Measurements from ENCODE around the gene UGDH. TPM values are rescaled to one million over a fixed set of nuclear protein-coding genes. Genes with fewer than 3 reads are reported as not detected.
A peak's percentile ranks its signal among the peaks of the same experiment; 100 is the strongest.

Gene UGDH
- total and polyA plus RNA-seq, 2 of the 13 experiments (the other 11 are each of a cell fraction or from before 2014, with no cell fraction given), result 99.0 to 384 TPM

DNA sequence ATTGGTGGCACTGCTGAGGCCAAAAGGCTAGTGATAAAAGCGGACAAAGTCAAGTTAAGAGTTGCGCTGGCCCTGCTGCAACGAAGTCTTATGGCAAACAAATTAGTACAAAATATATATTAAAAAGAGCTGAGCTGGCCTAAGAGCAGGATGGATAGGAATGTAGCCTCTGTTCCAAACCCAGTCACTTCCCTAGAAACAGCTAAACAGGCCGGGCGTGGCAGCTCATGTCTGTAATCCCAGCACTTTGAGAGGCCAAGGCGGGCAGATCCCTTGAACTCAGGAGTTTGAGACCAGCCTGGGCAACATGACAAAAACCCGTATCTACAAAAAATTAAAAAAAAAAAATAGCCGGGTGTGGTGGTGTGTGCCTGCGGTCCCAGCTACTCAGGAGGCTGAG is 32.4 kb upstream of the UGDH start:
- Histone ChIP-seq H3K36me3 (replicated peaks in 1 of 2; ENCODE audit: control insufficient read depth in 1 of 2, insufficient read depth in 2 of 2, low read length in 2 of 2) (no peaks in the 10 kb centered on the region), H3K4me2 (ENCODE audit: low read depth, low read length) (no peak overlapping the region), H3K9ac (ENCODE audit: insufficient read depth, low read depth, low read length) (no peak overlapping the region), H3K79me2 (ENCODE audit: insufficient read depth, low read length) (no peaks in the 10 kb centered on the region), H2AFZ (ENCODE audit: low read length) (no peak overlapping the region), H3K27ac (ENCODE audit: extremely low read length, insufficient read depth, low read length) (no peak overlapping the region), H3K9me3 (ENCODE audit: low read length) (no peaks in the 10 kb centered on the region), H3K4me3 (replicated peaks in 1 of 3; ENCODE audit: insufficient read depth in 1 of 3, low read depth in 2 of 3, low read length in 3 of 3) (no peak overlapping the region), H4K20me1 (ENCODE audit: insufficient read depth, low read length) (0 out of 2 replicates have a peak, but pooled peaks cover 2% of the 10 kb centered on the region), H3K27me3 (ENCODE audit: control insufficient read depth in 1 of 2, insufficient read depth in 2 of 2, low read length in 2 of 2) (no peaks in the 10 kb centered on the region; a peak in 1 of 5 replicates), H3K4me1 (ENCODE audit: insufficient read depth, low read length) (peaks cover 26% of the 10 kb centered on the region)
- in situ Hi-C loops (cut with HindIII; ENCODE audit: extremely low pct_ligation_motif_present, low pct_unique_long_range_greater_than_20kb) (no loop called here), intact Hi-C loops (cut with micrococcal nuclease; ENCODE audit: unreplicated experiment) (no loop called here)
- no TSS peak for BruUV-seq (replicated peaks)
- TF ChIP-seq EED (CRISPR knock-in tag; IDR thresholded peaks at IDR 0.05) (no peak), THYN1 (CRISPR knock-in tag; IDR thresholded peaks at IDR 0.05; ENCODE audit: borderline replicate concordance, low read depth) (no peak), MBD4 (IDR thresholded peaks at IDR 0.05; ENCODE audit: borderline replicate concordance, low read length) (no peak), ZNF383 (CRISPR knock-in tag; IDR thresholded peaks at IDR 0.05; ENCODE audit: borderline replicate concordance) (no peak), ZFP62 (CRISPR knock-in tag; IDR thresholded peaks at IDR 0.05) (no peak), ATF7 (IDR thresholded peaks at IDR 0.05) (no peak), ATF7 (CRISPR knock-in tag; IDR thresholded peaks at IDR 0.05) (no peak), KLF6 (CRISPR knock-in tag; IDR thresholded peaks at IDR 0.05) (no peak), ZNF354B (CRISPR knock-in tag; IDR thresholded peaks at IDR 0.05) (no peak), ZSCAN31 (CRISPR knock-in tag; IDR thresholded peaks at IDR 0.05; ENCODE audit: low read depth) (no peak)
- POLR2A ChIA-PET, result interaction anchor here (1.0 to 3.5 kb wide), 4 partner anchors 10 to 79 kb away, joined by 3 to 66 read pairs (median 12); partner anchors contain the start of genes SMIM14 and UGDH
- 92% methylated on average over 9 of the region's 9 CpGs for WGBS (ENCODE audit: low lambda C conversion rate)
- CTCF ChIA-PET (ENCODE audit: low intra/inter-chr PET ratio, low total read pairs), result no interaction called here
- no peak for FAIRE-seq
- DNase-seq (ENCODE audit: low spot score), result no peak
- no peak for ATAC-seq

DNA sequence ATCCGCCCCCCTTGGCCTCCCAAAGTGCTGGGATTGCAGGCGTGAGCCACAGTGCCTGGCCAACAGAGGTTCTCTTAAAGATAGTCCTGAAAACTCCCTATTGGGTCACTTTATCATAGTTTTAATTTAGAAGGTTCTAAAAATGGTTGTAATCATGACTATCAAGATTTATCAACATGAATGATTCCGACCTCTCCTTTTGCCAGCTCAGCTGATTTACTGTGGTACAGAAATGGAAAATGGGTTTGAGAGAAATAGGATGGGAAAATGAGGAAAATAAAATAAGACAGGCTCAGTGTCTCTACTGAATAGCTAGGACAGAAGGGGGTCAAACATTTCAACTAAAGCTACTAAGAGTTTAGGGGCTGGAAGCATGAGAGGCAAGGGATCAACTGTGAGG is 28.2 kb upstream of the UGDH start:
- no peak for FAIRE-seq
- POLR2A ChIA-PET, result interaction anchor here (2.0 kb wide), 1 partner anchor 28 kb away, joined by 10 read pairs; the partner anchor contains the start of gene UGDH
- CTCF ChIA-PET (ENCODE audit: low intra/inter-chr PET ratio, low total read pairs), result no interaction called here

More for the DNA sequence above, 28.2 kb upstream of the UGDH start:
- Histone ChIP-seq H3K4me1 (ENCODE audit: insufficient read depth, low read length) (peaks cover 26% of the 10 kb centered on the region), H3K4me2 (ENCODE audit: low read depth, low read length) (no peak overlapping the region), H3K4me3 (replicated peaks in 1 of 3; ENCODE audit: insufficient read depth in 1 of 3, low read depth in 2 of 3, low read length in 3 of 3) (no peak overlapping the region), H3K9me3 (ENCODE audit: low read length) (no peaks in the 10 kb centered on the region), H4K20me1 (ENCODE audit: insufficient read depth, low read length) (0 out of 2 replicates have a peak, but pooled peaks cover 2% of the 10 kb centered on the region), H2AFZ (ENCODE audit: low read length) (no peak overlapping the region), H3K9ac (ENCODE audit: insufficient read depth, low read depth, low read length) (no peak overlapping the region), H3K36me3 (replicated peaks in 1 of 2; ENCODE audit: control insufficient read depth in 1 of 2, insufficient read depth in 2 of 2, low read length in 2 of 2) (no peaks in the 10 kb centered on the region; a peak in 1 of 5 replicates), H3K27ac (ENCODE audit: extremely low read length, insufficient read depth, low read length) (no peak overlapping the region), H3K79me2 (ENCODE audit: insufficient read depth, low read length) (no peaks in the 10 kb centered on the region), H3K27me3 (ENCODE audit: control insufficient read depth in 1 of 2, insufficient read depth in 2 of 2, low read length in 2 of 2) (no peaks in the 10 kb centered on the region; a peak in 1 of 5 replicates)
- 94% methylated on average over 3 of the region's 3 CpGs for WGBS (ENCODE audit: low lambda C conversion rate)
- in situ Hi-C loops (cut with HindIII; ENCODE audit: extremely low pct_ligation_motif_present, low pct_unique_long_range_greater_than_20kb), result no loop called here
- ATAC-seq, result no peak
- intact Hi-C loops (cut with micrococcal nuclease; ENCODE audit: unreplicated experiment), result no loop called here
- BruUV-seq (replicated peaks), result no TSS peak
- TF ChIP-seq ZNF567 (CRISPR knock-in tag; IDR thresholded peaks at IDR 0.05; ENCODE audit: borderline replicate concordance), result no peak
- no peak for TF ChIP-seq CBX2 (IDR thresholded peaks at IDR 0.05; ENCODE audit: low read depth, low read length)
- no peak for TF ChIP-seq CBX2 (CRISPR knock-in tag; IDR thresholded peaks at IDR 0.05; ENCODE audit: low read depth)
- TF ChIP-seq MAFF (IDR thresholded peaks at IDR 0.05; ENCODE audit: low read depth, low read length), result 0 out of 2 replicates have a peak, but pooled peaks have one; percentile 35
- TF ChIP-seq XRCC5 (optimal IDR thresholded peaks at IDR 0.05; ENCODE audit: low read length), result no peak
- TF ChIP-seq RARG (CRISPR knock-in tag; IDR thresholded peaks at IDR 0.05; ENCODE audit: low read depth), result no peak
- TF ChIP-seq MAFK (conservative IDR thresholded peaks at IDR 0.05 in 1 of 2, IDR thresholded peaks at IDR 0.05 in 1 of 2; ENCODE audit: low read length in 2 of 2), result peak; percentile 27 to 70; a peak in 2 of 4 replicates
- TF ChIP-seq, protein P1, sequence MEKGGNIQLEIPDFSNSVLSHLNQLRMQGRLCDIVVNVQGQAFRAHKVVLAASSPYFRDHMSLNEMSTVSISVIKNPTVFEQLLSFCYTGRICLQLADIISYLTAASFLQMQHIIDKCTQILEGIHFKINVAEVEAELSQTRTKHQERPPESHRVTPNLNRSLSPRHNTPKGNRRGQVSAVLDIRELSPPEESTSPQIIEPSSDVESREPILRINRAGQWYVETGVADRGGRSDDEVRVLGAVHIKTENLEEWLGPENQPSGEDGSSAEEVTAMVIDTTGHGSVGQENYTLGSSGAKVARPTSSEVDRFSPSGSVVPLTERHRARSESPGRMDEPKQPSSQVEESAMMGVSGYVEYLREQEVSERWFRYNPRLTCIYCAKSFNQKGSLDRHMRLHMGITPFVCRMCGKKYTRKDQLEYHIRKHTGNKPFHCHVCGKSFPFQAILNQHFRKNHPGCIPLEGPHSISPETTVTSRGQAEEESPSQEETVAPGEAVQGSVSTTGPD (CRISPR knock-in tag; IDR thresholded peaks at IDR 0.05), result no peak
- TF ChIP-seq HMGA1 (CRISPR knock-in tag; conservative IDR thresholded peaks at IDR 0.05), result no peak
- TF ChIP-seq KDM4B (CRISPR knock-in tag; IDR thresholded peaks at IDR 0.05), result no peak
- TF ChIP-seq HDAC6 (IDR thresholded peaks at IDR 0.05; ENCODE audit: low read depth, low read length), result no peak
- no peak for DNase-seq (ENCODE audit: low spot score)
